Measurements from ENCODE around the gene ELP5.
A peak's percentile ranks its signal among the peaks of the same experiment; 100 is the strongest.

ELP5 gene

DNA sequence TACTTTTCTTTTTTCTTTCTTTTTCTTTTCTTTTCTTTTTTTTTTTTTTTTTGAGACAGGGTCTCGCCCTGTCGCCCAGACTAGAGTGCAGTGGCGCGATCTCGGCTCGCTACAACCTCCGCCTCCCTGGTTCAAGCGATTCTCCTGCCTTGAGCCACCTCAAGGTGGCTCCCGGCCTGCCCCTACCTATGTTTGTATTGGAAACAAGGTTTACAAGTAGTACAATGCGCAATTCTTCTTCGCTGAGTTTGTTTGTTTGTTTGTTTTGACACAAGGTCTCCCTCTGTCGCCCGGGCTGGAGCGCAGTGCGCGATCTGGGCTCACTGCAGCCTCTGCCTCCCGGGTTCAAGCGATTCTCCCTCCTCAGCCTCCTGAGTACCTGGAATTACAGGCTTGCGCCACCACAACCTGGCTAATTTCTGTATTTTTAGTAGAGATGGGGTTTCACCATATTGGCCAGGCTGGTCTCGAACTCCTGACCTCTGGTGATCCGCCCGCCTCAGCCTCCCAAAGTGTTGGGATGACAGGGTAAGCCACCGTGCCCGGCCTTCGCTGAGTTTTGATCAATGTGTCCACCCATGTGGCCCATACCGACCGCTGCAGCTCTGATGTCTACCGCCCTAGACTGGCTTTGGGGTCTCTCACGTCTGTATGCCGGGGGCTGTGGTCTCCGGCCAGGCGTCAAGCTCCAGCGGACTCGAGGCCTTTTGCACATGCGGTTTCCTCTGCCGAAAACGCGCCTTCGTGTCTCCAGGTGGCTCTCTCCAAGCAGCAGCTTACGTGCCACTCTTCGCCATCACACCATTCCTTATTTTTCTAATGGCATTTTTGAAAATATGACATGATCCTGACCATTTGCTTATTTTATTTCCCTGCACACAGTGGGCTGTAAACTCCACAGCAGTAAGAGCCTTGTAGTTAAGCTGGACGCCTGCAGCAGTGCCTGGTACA, 43.5 kb downstream of the ELP5 start:
- H3K4me3 ChIP-seq (ENCODE audit: low read depth, low read length) = peak overlapping the region; percentile 40
- TF ChIP-seq, protein P1, sequence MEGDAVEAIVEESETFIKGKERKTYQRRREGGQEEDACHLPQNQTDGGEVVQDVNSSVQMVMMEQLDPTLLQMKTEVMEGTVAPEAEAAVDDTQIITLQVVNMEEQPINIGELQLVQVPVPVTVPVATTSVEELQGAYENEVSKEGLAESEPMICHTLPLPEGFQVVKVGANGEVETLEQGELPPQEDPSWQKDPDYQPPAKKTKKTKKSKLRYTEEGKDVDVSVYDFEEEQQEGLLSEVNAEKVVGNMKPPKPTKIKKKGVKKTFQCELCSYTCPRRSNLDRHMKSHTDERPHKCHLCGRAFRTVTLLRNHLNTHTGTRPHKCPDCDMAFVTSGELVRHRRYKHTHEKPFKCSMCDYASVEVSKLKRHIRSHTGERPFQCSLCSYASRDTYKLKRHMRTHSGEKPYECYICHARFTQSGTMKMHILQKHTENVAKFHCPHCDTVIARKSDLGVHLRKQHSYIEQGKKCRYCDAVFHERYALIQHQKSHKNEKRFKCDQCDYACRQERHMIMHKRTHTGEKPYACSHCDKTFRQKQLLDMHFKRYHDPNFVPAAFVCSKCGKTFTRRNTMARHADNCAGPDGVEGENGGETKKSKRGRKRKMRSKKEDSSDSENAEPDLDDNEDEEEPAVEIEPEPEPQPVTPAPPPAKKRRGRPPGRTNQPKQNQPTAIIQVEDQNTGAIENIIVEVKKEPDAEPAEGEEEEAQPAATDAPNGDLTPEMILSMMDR (IDR thresholded peaks at IDR 0.05; ENCODE audit: borderline replicate concordance, insufficient read depth, low read depth, low read length) = no peak

DNA sequence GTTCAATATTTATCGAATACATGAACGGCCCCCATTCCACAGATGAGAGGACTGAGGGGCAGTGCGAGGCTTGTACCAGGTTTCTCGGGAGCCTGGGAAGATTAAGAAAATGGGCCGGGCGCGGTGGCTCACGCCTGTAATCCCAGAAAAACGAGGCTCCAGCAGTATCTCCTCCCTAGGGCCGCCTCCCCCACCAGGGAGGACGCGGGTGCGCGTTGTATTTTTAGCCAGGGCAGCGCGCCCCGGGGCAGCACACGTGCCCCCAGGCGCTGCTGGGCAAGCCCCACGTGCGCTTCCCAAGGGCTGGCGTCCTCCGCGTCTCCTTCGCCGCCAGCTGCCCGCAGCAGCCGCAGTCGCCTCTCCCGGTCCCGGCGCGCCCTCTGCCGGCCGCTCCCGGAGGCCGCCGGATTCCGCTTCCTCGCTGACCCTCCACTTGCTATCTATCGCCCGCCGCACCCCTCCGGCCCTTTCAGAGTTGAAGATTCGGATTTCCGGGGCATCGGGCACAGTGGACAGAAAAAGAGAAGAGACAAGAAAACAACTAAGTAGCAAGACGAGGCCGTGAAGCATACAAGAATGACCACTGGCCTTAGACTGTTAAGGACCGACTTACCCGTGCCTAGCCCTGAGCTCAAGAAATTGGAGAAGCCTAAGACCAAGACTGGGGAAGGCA, 44.3 kb downstream of the ELP5 start:
- H3K4me3 ChIP-seq (ENCODE audit: low read depth, low read length) = no peak overlapping the region
- TF ChIP-seq, protein P1 (IDR thresholded peaks at IDR 0.05; ENCODE audit: borderline replicate concordance, insufficient read depth, low read depth, low read length) = peak; percentile 95

DNA sequence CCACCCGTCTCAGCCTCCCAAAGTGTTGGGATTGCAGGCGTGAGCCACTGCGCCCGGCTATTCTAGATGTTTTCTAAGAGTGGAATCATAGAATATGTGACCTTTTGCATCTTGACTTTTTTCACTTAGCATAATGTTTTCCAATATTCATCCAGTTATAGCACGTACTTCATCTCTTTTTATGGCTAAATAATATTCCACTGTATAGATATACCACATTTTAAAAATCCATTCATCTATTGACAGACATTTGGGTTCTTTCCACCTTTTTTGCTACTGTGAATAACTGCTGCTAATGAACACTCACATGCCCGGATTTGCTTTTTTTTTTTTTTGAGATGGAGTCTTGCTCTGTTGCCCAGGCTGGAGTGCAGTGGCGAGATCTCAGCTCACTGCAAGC, 52.2 kb downstream of the ELP5 start:
- no peak overlapping the region for H3K4me3 ChIP-seq (ENCODE audit: low read depth, low read length)
- TF ChIP-seq, protein P1 (IDR thresholded peaks at IDR 0.05; ENCODE audit: borderline replicate concordance, insufficient read depth, low read depth, low read length) = no peak

DNA sequence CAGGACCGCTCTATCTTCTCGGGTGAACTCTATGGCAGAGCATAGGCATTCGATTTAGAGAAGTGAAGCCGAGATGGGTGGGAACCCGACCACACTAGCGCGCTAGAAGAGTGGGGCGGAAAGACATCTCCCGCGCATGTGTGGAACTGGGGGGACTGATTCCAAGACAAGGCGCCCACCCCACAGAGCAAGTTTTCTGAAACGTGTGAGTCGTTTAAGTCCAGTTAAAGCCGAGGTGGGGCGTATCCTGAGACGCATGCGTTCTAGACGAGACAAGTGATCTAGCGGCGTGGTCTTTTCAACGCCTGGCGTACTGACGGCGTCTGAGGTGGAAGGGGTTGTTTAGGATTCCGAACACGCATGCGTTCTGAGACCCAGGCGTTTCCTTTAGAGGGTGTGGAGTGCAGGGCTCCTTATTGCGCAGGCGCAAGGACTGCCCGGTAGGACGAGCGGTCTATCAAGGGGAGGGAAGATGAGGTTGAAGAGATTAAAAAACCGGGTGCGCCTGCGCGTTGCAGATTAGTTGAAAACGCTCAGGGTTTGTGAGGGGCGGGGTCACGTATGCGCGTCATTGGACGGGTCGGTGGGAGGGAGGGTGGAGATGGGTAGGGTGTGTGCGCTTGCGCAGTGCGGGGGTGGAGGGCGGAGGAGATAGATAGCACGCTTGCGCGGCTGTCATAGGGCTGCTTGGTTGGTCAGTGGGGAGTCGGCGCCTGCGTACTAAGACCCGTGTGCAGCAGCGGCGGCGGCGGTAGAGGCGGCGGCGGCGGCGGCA, 55.1 kb downstream of the ELP5 start, which contains the start of gene EIF5A:
Gene EIF5A (plus strand): TSS at position 718 of the 775 bp plus-strand sequence. CDS start 2,008 bp downstream, outside the sequence.
- TF ChIP-seq, protein P1 (IDR thresholded peaks at IDR 0.05; ENCODE audit: borderline replicate concordance, insufficient read depth, low read depth, low read length) = no peak

DNA sequence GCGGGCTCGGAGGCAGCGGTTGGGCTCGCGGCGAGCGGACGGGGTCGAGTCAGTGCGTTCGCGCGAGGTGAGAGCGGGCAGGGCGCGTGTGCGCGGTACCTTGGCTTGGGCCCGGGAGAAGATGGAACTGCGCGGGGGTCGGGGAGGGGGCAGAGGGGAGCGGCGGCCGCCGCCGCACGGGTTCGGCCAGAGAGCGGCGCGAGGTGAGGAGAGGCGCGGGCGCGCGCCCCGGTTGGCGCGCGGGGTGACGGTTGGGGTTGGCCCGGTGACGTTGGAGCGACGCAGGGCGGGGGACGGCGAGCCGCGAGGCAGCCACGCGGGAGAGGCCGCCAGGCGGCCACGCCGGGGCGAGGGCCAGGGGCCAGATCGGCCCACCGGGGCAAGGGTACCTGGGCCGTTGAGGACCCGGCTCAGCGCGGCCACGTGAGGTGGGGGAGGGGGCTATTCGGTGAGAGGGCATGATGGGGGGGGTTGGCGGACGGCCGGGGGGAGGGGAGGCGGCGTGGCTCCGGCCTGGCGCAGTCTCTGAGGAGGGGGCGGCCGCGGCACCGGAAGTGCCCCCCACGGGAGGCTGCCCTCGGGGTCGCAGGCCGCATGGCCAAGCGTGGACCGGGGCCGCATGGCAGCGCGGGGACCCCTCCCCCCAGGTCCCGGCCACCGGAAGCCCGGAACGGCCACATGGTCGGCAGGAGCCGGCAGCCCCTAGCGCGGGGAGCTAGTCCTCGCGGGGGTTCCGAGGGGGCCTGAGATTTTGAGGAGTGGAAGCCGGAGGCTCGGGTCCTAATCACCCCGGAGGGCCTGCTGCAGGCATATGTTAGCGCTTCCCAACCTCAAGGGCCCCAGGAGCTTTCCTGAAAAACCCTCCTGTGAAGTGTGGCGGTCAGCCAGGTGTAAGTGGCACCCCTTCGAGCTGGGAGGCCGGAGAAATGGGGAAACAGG, 55.9 kb downstream of the ELP5 start:
- TF ChIP-seq, protein P1 (IDR thresholded peaks at IDR 0.05; ENCODE audit: borderline replicate concordance, insufficient read depth, low read depth, low read length) = no peak
- H3K4me3 ChIP-seq (ENCODE audit: low read depth, low read length) = peak overlapping the region; percentile 91

More for the DNA sequence above, 55.1 kb downstream of the ELP5 start, which contains the start of gene EIF5A:
- H3K4me3 ChIP-seq (ENCODE audit: low read depth, low read length) = peak within 1 kb of the TSS; percentile 91
